ENCODE measurements around the gene AGR2. TPM values are rescaled to one million over a fixed set of nuclear protein-coding genes. Genes with fewer than 3 reads are reported as not detected.

Gene AGR2
- total and polyA plus RNA-seq, 10 of the 15 experiments (the other 5 are each of a cell fraction or from before 2014, with no cell fraction given), result 0.67 TPM; not detected in 9

- TF ChIP-seq BCLAF1 (IDR thresholded peaks at IDR 0.05), result no peak
- TF ChIP-seq ZBTB40 (IDR thresholded peaks at IDR 0.05; ENCODE audit: borderline replicate concordance), result no peak
- TF ChIP-seq CHD4 (IDR thresholded peaks at IDR 0.05), result no peak
- TF ChIP-seq RCOR1 (conservative IDR thresholded peaks at IDR 0.05; ENCODE audit: low read depth, low read length), result no peak
- no peak for TF ChIP-seq EED (IDR thresholded peaks at IDR 0.05; ENCODE audit: low read depth)
- no peak for TF ChIP-seq ATF7 (IDR thresholded peaks at IDR 0.05; ENCODE audit: low read depth)
- TF ChIP-seq ZBED1 (IDR thresholded peaks at IDR 0.05; ENCODE audit: borderline replicate concordance), result no peak
- no peak for TF ChIP-seq KLF5 (IDR thresholded peaks at IDR 0.05; ENCODE audit: partially characterized antibody)
Observed at GRCh38 chr7:16836481-16836880, 31.7 kb upstream of the AGR2 start (continued).

Data from GM12878 (cell line).